ENCODE data around the gene BTBD10.

Gene BTBD10

GRCh38 chr11:13338019-13338426, 125.0 kb downstream of the BTBD10 start:
- no peak for DNase-seq
